T-helper 1 cell treated with Interleukin-12 subunit alpha and Interleukin-12 subunit beta and Interleukin-4 antibody, amounts not matched to agents 30 ng/mL and 1 ng/mL, for 36 hours (primary cell): ENCODE data around the gene ZBTB46. TPM values are rescaled to one million over a fixed set of nuclear protein-coding genes. Genes with fewer than 3 reads are reported as not detected.
"Not testable (repeated sequence)": the region's sequence is repeated elsewhere in the genome, so short reads cannot be mapped to it uniquely, and the experiment has no call there.

ENCODE experiments used
- intact Hi-C: fragments of 100-400 bp; cut with micrococcal nuclease; formaldehyde crosslinking; loops from one replicate; pipeline ENCODE4 v1.15.1; 2024
- total RNA-seq: library from RNA; stranded (reverse); gene quantifications from 2 replicates; pipeline ENCODE4 v1.2.3, GENCODE V29; 2022

Gene ZBTB46
- total RNA-seq, 1 donor from 2014 or later, result 0.61 TPM

- intact Hi-C loops, result no loop called here
Measured at GRCh38 chr20:63819224-63819921, 11.7 kb downstream of the ZBTB46 start.

DNA sequence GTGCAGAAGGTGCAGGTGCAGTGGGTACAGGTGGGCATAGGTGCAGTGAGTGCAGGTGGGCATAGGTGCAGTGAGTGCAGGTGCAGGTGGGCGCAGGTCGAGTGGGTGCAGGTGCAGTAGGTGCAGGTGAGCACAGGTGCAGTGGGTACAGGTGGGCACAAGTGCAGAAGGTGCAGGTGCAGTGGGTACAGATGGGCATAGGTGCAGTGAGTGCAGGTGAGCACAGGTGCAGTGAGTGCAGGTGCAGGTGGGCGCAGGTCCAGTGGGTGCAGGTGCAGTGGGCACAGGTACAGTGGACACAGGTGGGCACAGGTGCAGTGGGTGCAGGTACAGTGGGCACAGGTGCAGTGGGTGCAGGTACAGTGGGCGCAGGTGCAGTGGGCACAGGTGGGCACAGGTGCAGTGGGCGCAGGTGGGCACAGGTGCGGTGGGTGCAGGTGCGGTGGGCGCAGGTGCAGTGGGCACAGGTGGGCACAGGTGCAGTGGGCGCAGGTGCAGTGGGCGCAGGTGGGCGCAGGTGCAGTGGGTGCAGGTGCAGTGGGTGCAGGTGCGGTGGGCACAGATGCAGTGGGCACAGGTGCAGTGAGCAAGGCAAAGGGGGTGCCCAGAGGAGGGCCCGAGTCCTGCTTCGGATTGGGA lies 15.3 kb downstream of the ZBTB46 start:
- intact Hi-C loops, result no loop called here

- intact Hi-C loops, result no loop called here
Measured at GRCh38 chr20:63814891-63815614, 16.0 kb downstream of the ZBTB46 start.

GRCh38 chr20:63811491-63811875 lies 19.6 kb downstream of the ZBTB46 start:
- intact Hi-C loops, result no loop called here

DNA sequence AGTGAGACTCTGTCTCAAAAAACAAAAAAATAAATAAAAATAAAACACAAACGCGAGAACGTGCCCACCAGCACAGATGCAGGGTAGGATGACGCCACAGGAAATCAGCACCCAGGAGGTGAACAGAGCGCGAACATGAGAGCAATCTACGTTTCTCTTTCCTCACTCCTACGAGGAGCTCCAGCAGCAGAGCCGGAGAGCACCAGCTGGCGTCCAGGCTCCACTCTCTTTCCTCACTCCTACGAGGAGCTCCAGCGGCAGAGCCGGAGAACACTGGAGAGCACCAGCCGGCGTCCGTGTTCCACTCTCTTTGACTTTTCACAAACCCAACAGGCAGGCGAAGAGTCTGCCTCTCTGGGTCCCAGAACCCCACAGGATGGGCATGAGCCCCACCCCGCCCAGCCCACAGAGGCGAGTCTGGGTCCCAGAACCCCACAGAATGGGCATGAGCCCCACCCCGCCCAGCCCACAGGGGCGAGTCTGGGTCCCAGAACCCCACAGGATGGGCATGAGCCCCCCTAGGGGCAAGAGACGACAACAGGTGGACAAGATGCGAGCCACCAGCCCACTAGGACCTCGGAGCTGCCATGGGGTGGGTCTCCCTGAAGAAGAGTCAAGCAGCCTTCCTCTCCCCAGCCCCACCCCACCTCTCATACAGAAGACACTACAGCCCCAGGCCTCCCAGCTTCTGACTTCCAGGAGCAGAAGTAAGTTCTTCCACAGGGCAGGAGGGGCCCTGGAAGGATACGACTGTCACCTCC lies 20.2 kb downstream of the ZBTB46 start:
- intact Hi-C loops, result no loop called here

- intact Hi-C loops, result no loop called here
Measured at GRCh38 chr20:63809856-63810255, 21.2 kb downstream of the ZBTB46 start.

GRCh38 chr20:63808964-63809674 lies 21.9 kb downstream of the ZBTB46 start:
- intact Hi-C loops, result no loop called here

DNA sequence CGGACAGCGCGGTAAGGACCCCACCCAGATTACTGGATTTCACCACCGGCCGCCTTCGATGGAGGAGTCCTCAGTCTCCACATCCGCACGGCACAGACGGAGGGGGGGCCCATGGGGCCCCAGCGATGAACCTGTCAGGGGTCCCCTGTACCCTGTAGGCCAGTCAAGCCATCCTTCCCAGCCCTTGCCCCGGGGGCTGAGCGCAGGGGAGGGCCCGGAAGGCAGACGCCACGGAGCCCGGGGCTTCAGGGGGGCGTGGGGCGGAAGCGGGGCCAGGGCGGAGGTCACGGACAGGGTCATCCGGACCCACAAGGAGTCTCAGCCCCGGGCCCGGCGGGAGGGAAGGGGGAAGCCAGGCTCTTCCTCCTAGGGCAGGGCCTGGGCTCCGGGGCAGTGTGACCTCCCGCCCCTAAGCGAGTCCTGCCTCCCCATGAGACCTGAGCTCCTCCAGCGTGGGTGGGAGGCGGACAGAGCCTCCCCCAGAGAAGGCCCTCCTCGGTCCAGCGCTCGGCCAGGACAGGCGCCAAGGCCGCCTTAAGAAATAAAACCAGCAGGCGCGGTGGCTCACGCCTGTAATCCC lies 22.8 kb downstream of the ZBTB46 start:
- intact Hi-C loops, result no loop called here

GRCh38 chr20:63807654-63808053 lies 23.4 kb downstream of the ZBTB46 start:
- intact Hi-C loops, result no loop called here

DNA sequence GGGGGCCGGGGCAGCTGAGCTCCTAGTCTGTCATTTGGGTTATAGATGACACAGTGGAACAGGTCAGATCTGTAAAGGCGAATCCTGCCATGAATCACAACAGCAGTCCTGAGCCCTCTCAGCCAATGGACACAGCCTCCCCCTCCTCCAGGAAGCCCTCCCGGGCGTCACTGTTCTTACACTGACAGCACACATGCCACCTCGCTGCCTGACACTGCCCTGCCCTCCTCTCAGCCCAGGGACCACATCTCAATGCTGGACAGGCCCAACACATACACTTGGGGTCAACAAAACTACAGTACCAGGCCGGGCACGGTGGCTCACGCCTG lies 26.8 kb downstream of the ZBTB46 start:
- intact Hi-C loops, result no loop called here

- intact Hi-C loops, result no loop called here
Measured at GRCh38 chr20:63802469-63803240, 28.4 kb downstream of the ZBTB46 start.

DNA sequence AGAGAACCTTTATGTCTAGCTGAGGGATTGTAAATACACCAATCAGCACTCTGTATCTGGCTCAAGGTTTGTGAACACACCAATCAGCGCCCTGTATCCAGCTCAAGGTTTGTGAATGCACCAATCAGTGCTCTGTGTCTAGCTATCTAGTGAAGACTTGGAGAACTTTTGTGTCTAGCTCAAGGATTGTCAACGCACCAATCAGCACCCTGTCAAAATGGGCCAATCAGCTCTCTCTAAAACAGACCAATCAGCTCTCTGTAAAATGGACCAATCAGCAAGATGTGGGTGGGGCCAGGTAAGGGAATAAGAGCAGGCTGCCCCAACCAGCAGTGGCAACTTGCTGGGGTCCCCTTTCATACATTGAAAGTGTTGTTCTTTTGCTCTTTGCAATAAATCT lies 29.9 kb downstream of the ZBTB46 start:
- intact Hi-C loops, result not testable (repeated sequence)

DNA sequence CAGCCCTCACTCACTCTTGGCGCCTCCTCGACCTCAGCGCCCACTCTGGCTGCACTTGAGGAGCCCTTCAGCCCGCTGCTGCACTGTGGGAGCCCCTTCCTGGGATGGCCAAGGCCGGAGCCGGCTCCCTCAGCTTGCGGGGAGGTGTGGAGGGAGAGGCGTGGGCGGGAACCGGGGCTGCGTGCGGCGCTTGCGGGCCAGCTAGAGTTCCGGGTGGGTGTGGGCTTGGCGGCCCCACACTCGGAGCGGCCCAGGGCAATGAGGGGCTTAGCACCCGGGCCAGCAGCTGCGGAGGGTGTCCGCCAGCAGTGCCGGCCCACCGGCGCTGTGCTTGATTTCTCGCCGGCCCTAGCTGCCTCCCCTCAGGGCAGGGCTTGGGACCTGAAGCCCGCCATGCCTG lies 30.7 kb downstream of the ZBTB46 start:
- intact Hi-C loops, result not testable (repeated sequence)

DNA sequence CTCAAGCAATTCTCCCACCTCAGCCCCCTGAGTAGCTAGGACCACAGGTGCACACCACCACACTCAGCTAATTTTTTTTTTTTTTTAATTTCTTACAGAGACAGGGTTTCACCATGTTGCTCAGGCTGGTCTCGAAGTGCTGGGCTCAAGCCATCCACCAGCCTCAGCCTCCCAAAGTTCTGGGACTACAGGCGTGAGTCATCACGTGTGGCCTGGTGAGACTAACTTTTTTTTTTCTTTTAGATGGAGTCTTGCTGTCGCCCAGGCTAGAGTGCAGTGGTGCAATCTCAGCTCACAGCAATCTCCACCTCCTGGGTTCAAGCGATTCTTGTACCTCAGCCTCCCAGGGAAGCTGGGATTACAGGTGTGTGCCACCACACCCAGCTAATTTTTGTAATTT lies 31.9 kb downstream of the ZBTB46 start:
- intact Hi-C loops, result loop anchor here (5.0 kb wide), 3 partner anchors 67 to 262 kb away; partner anchors contain the start of gene PTK6

DNA sequence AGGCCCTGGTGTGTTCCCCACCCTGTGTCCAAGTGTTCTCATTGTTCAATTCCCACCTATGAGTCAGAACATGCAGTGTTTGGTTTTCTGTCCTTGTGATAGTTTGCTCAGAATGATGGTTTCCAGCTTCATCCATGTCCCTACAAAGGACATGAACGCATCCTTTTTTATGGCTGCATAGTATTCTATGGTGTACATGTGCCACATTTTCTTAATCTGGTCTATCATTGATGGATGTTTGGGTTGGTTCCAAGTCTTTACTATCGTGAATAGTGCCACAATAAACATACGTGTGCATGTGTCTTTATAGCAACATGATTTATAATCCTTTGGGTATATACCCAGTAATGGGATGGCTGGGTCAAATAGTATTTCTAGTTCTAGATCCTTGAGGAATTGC lies 33.9 kb downstream of the ZBTB46 start:
- intact Hi-C loops, result loop anchor here (2.0 to 5.0 kb wide), 4 partner anchors 65 to 260 kb away; partner anchors contain the start of genes PTK6 and TPD52L2

GRCh38 chr20:63795178-63795830 lies 35.8 kb downstream of the ZBTB46 start:
- intact Hi-C loops, result loop anchor here (5.0 kb wide), 3 partner anchors 63 to 258 kb away; partner anchors contain the start of gene PTK6

DNA sequence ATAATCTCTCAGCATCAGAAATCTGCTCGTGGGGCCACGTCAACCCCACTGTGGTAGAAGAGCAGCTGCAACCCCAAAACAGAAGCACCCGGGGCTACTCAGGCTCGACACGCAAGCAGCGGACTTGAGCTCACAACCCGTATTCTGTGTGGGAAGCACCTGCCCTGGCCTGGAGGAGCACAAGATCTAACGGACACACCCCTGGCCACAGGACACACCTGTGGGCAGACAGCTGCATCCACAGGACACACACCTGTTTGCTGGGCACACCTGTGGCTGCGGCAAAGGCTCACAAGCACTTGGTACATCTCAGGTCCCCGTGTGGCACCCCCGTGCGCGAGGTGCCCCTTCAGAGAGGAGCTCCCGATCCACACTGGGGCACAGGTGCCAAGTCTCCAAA lies 36.5 kb downstream of the ZBTB46 start:
- intact Hi-C loops, result loop anchor here (5.0 kb wide), 3 partner anchors 62 to 257 kb away; partner anchors contain the start of gene PTK6

DNA sequence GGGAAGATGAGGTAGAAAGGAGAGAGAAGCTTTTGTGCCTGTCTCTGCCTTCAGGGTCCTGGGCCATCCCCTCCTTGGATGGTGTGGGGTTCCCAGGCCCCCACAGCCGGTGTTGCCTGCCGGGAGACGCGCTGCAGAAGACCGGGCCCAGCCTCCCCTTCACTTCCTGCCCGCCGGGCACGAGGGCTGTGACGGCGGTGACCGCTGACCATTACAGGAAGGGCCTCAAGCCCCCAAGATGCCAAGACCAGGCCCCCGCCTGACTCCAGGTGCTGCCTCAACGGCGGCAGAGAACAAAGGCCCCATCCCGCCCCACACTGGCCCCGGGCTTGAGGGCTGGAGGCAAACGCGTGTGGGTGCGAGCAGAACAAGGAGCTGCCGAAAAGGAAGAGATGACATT lies 38.2 kb downstream of the ZBTB46 start:
- intact Hi-C loops, result no loop called here

DNA sequence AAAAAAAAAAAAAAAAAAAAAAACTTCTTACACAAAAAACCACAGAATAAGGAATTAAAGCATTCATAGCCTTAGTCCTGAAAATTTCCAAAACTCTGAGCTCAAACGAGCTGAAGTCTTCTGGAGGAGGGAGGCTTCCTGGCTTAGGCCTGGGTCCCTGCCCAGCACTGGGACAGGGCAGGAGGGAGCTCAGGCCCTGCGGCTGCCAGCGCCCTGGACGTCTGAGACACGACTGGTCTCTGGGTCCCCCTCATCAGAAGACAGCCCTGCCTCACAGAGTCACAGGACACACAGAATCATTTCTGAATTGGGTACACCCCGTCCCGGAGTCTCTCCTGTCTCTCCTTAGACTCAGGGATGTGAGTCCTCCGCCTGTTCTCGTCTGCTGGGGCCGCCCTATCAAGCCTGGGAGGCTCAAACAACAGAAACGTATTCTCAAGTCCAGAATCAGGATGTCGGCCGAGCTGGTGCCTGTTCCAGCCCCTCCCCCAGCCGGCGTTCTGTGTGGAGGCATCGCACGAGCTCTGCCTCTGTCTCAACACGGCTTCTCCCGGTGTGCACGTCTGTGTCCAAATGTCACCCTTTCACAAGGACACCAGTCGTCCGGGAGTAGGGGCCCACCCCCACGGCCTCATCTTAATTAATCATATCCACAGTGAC lies 39.4 kb downstream of the ZBTB46 start:
- intact Hi-C loops, result no loop called here
